A549 (cell line): ENCODE measurements around the gene COL1A1. TPM values are rescaled to one million over a fixed set of nuclear protein-coding genes. Genes with fewer than 3 reads are reported as not detected.
A peak's percentile ranks its signal among the peaks of the same experiment; 100 is the strongest.

ENCODE experiments used
- ATAC-seq, 2 experiments: fragments of 200-7000 bp in 1 of 2; fragments of >200 bp in 1 of 2; cut with Nextera tagmentation in 1 of 2; cut with Tn5 transposase in 1 of 2; 3 replicates each; pipeline versions ENCODE4 v1.8.0 to v1.9.1; 2018 to 2020; ENCODE audit warnings: mild to moderate bottlenecking in 1 of 2, moderate library complexity in 1 of 2
- CTCF ChIA-PET: fragments of 300-600 bp; sonication (Branson Sonifier 250); formaldehyde crosslinking; extraction: SDS; loops from one replicate; lab custom pipeline; 2021; ENCODE audit warnings: antibody characterized with exemption, inconsistent platforms; lab: Yijun Ruan, JAX
- POLR2A ChIA-PET: fragments of 350-600 bp; formaldehyde crosslinking; extraction: SDS; loops from one replicate; lab custom pipeline; 2021; ENCODE audit warnings: antibody characterized with exemption, inconsistent platforms; lab: Yijun Ruan, JAX
- DNase-seq, 2 experiments: peaks; one replicate each; pipeline versions ENCODE4 v3.0.0 to v3.0.0-alpha.2; 2011 to 2016; ENCODE audit warnings: low read depth in 1 of 2, low spot score in 1 of 2
- FAIRE-seq: peaks from 2 replicates; lab custom pipeline; 2011; peaks lifted over from hg19 to GRCh38; lab: Jason Lieb, UNC
- H3K27ac ChIP-seq, 2 experiments: fragments of >200 bp; sonication (Bioruptor Twin); formaldehyde crosslinking; 3 replicates each; pipeline ENCODE4 v1.5.1; 2016 to 2017
- H3K4me1 ChIP-seq: fragments of >200 bp; sonication (Bioruptor Twin); formaldehyde crosslinking; 3 replicates; pipeline ENCODE4 v1.6.1; 2016
- H3K4me2 ChIP-seq: fragments of >200 bp; sonication (Bioruptor Twin); formaldehyde crosslinking; 3 replicates; pipeline ENCODE4 v1.6.1; 2016
- H3K4me3 ChIP-seq: fragments of >200 bp; sonication (Bioruptor Twin); formaldehyde crosslinking; 3 replicates; pipeline ENCODE4 v1.5.1; 2016
- H3K9me3 ChIP-seq: fragments of >200 bp; sonication (Bioruptor Twin); formaldehyde crosslinking; 3 replicates; pipeline ENCODE4 v1.6.1; 2016
- CBX8 ChIP-seq: fragments of 200-600 bp; sonication (generic); IDR thresholded peaks from 2 replicates; pipeline ENCODE4 v1.6.1; 2016
- EHMT2 ChIP-seq: fragments of 200-600 bp; sonication (generic); IDR thresholded peaks from 2 replicates; pipeline ENCODE4 v1.6.1; 2016; ENCODE audit warnings: antibody characterized with exemption, low read depth, mild to moderate bottlenecking, moderate library complexity
- FOSL2 ChIP-seq, 2 experiments: fragments of 450-650 bp in 1 of 2; fragments of >200 bp in 1 of 2; sonication (Bioruptor Twin) in 1 of 2; formaldehyde crosslinking; IDR thresholded peaks; 2 replicates each; pipeline versions ENCODE4 v1.5.0 to v1.6.1; 2016 to 2020; ENCODE audit warnings: mild to moderate bottlenecking in 1 of 2, moderate library complexity in 1 of 2
- GATA3 ChIP-seq: IDR thresholded peaks from 2 replicates; pipeline ENCODE4 v1.6.1; 2012; ENCODE audit warnings: borderline replicate concordance
- JUN ChIP-seq, 2 experiments: fragments of >200 bp; sonication (Bioruptor Twin); formaldehyde crosslinking; IDR thresholded peaks; 2 replicates in 1 of 2; 3 replicates in 1 of 2; pipeline ENCODE4 v1.6.1; 2016 to 2017
- KDM1A ChIP-seq: fragments of 200-600 bp; sonication (generic); IDR thresholded peaks from 2 replicates; pipeline ENCODE4 v1.6.1; 2016; ENCODE audit warnings: low read depth, mild to moderate bottlenecking
- KDM5A ChIP-seq: fragments of 200-600 bp; sonication (generic); IDR thresholded peaks from 2 replicates; pipeline ENCODE4 v1.6.1; 2016; ENCODE audit warnings: antibody characterized with exemption, mild to moderate bottlenecking
- MAZ ChIP-seq: fragments of 150-350 bp; IDR thresholded peaks from 2 replicates; pipeline ENCODE4 v1.6.1; 2014; ENCODE audit warnings: antibody characterized with exemption, low read depth, low read length, borderline replicate concordance
- RAD21 ChIP-seq, 2 experiments: fragments of >200 bp in 1 of 2; sonication (Bioruptor Twin) in 1 of 2; formaldehyde crosslinking in 1 of 2; IDR thresholded peaks in 1 of 2; conservative IDR thresholded peaks in 1 of 2; 2 replicates in 1 of 2; 3 replicates in 1 of 2; pipeline ENCODE4 v1.6.1; 2012 to 2018; ENCODE audit warnings: inconsistent platforms in 1 of 2
- ZNF302 ChIP-seq: fragments of 250-450 bp; sonication (Bioruptor Pico); IDR thresholded peaks from 2 replicates; pipeline ENCODE4 v1.9.0; 2021; ENCODE audit warnings: inconsistent platforms, mild to moderate bottlenecking, moderate library complexity
- whole genome bisulfite sequencing: methylation state at CpG from one replicate; pipeline ENCODE4 v1.1.6; 2017; ENCODE audit errors: missing lambda C conversion rate; 5-methylcytosine and 5-hydroxymethylcytosine counted together
- polyA plus RNA-seq, 4 experiments: library from polyadenylated mRNA; depleted of rRNA in 3 of 4; stranded (reverse); fragments of >200 nt; fragmentation: RNase III in 1 of 4; extraction: RNeasy Plus Mini Kit Qiagen cat#74134 plus additional on column Dnase treatment in 1 of 4; gene quantifications; 2 replicates in 3 of 4; 3 replicates in 1 of 4; pipeline ENCODE4 v1.2.3, GENCODE V29; 2011 to 2017
- TF ChIP-seq, protein P1 (sequence below): IDR thresholded peaks from 2 replicates; pipeline ENCODE4 v1.6.1; 2012
- TF ChIP-seq, protein P2 (sequence below): fragments of 250-450 bp; sonication (Bioruptor Pico); IDR thresholded peaks from 2 replicates; pipeline ENCODE4 v1.5.0; 2020; ENCODE audit warnings: low read depth, mild to moderate bottlenecking, moderate library complexity

COL1A1 gene
- polyA plus RNA-seq, 2 of the 4 experiments (the other 2 are of a cell fraction) = 4.4 to 34.3 TPM

DNA sequence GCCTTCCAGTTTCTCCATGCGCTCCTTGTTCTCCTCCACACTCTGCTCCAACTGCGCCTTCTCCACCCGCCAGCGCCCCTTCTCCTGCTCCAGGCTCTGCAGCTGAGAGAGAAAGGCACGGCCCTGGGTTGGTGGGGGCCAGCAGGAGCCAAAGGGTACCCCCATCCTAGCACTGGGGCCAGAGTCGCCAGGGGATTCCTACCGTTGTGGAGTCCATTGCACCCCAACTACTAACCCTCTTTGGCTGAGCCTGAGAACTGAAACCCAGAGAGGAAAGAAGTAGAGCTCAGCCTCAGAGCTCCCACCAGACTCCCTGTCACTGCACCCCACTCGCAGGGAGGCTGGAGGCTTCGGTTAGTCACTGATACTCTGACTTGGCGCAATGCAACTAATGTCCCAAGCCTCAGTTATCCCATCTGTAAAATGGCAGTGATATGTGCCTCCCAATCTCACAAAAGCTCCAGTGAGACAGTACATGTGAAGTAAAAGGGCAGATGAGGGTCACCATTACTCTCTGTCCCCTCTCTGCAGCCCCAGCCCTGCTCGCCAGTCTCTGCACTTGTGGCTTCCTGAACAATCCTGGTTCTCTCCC lies 65.2 kb downstream of the COL1A1 start:
- FAIRE-seq (no peak), ATAC-seq (no peak)
- CTCF ChIA-PET = interaction anchor here (0.6 to 60.2 kb wide), 13 partner anchors 10 to 256 kb away, joined by 3 to 1356 read pairs (median 6); partner anchors contain the start of genes ITGA3, PDK2, PPP1R9B and SGCA
- 92% methylated on average over 11 of the region's 11 CpGs for WGBS
- H3K4me1 ChIP-seq = peaks cover 40% of the 10 kb centered on the region
- no peak for TF ChIP-seq CBX8
- TF ChIP-seq KDM1A = peak; percentile 76; the same call in 1 of the 2 replicates
- TF ChIP-seq, all 56 proteins: peak for 1
- no peak for DNase-seq
- no peak overlapping the region for H3K27ac ChIP-seq
- H3K4me3 ChIP-seq = no peak overlapping the region
- H3K4me2 ChIP-seq = no peak overlapping the region
- no peaks in the 10 kb centered on the region for H3K9me3 ChIP-seq
- POLR2A ChIA-PET = interaction anchor here (1.0 kb wide), 1 partner anchor 16 kb away, joined by 6 read pairs; no protein-coding TSS in a partner anchor

DNA sequence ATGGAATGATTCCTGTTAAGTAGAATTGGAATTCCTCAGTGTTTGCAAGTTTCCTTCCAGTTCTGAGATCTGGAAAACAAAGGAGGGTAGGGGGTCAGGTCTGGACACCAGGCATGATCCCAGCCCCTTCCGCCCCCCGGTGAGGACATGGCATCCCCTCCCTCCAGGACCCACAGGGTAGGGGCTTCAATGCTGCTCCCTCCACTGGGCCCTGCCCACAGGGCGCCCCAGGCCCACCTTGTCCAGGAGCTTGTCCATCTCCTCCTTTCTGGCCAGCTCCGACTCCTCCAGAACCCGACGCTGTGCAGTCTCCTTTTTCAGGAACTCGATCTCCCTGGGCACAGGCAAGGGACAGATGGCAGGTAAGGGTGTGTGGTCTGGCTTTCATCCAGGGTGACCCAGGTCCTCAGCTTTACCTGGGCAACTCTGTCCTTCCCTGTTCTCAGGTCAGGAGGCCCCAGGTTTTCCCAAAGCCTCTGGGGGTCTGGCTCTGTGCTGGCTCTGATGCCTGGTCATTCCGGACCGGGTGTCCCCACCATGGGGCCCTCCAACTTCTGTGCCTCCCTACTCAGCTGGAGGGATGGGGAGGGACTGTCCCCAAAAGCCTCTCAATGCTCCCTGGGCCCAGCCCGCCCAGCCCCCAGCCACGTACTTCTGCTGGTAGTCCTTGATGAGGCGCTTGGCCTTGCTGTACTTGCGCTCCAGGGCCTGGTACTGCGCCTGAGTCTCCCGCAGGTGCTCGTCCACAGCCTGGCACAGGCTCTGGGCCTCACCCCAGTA lies 65.9 kb downstream of the COL1A1 start:
- no peak for FAIRE-seq

DNA sequence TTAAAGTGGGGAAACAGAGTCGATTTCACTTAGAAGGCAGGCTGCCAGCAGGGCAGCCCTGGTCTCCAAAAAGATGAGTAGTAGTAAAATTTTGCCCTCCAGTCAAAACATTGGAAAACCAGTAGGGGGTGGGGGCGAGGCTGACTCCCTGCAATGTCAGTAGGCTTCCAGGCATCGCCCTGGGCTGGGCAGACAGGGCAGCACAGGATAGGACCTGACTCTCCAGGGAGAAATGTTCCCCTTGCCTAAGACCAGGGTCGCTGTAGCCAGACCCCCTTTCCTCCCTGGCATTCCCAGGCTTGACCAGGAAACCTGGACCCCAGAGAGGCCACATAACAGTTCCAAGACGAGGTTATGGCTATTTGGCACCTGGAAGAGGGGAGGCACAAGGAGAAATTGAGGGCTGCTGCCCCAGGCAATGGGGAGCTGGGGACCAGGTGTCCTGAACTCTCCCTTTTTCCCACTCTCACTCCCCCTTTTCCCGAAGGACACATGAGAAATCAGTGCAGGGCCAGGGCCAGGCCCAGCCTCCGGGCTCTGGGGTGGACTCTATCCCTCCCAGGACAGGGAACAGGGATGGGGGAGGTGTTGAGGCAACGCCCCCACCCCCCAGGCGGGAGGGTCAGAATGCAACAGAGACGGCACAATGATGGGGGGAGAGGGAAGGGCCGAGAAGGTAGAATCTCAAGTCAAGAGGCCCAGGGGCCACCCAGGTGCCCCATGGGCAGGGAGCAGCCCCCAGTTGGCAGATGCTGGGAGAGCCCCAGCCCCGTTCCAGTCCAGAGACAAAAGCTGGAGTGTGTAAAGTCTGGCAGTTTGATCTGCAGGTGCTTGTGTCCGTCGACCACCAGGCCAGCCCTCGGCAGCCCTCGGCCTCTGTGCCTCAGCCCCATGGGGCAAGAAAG lies 67.0 kb downstream of the COL1A1 start:
- Histone ChIP-seq H3K9me3 (no peaks in the 10 kb centered on the region), H3K4me3 (no peak overlapping the region), H3K27ac (peak overlapping the region in 1 of 2 experiments; percentile 66; a peak in 3 of 6 replicates), H3K4me2 (peak overlapping the region; percentile 54), H3K4me1 (peaks cover 50% of the 10 kb centered on the region)
- DNase-seq = no peak
- 47% methylated on average over 12 of the region's 16 CpGs for WGBS
- TF ChIP-seq, protein P1, sequence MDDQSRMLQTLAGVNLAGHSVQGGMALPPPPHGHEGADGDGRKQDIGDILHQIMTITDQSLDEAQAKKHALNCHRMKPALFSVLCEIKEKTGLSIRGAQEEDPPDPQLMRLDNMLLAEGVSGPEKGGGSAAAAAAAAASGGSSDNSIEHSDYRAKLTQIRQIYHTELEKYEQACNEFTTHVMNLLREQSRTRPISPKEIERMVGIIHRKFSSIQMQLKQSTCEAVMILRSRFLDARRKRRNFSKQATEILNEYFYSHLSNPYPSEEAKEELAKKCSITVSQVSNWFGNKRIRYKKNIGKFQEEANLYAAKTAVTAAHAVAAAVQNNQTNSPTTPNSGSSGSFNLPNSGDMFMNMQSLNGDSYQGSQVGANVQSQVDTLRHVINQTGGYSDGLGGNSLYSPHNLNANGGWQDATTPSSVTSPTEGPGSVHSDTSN = no peak
- TF ChIP-seq GATA3 (no peak), KDM5A (no peak), ZNF302 (CRISPR knock-in tag) (no peak), EHMT2 (no peak), RAD21 (conservative IDR thresholded peaks at IDR 0.05 in 1 of 2, IDR thresholded peaks at IDR 0.05 in 1 of 2) (no peak), CBX8 (no peak)
- TF ChIP-seq, protein P2, sequence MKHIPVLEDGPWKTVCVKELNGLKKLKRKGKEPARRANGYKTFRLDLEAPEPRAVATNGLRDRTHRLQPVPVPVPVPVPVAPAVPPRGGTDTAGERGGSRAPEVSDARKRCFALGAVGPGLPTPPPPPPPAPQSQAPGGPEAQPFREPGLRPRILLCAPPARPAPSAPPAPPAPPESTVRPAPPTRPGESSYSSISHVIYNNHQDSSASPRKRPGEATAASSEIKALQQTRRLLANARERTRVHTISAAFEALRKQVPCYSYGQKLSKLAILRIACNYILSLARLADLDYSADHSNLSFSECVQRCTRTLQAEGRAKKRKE (CRISPR knock-in tag) = no peak
- peak; percentile 17 to 36; a peak in 4 of 6 replicates for ATAC-seq
- ChIA-PET POLR2A (interaction anchor here (0.6 to 1.2 kb wide), 2 partner anchors 17 to 296 kb away, joined by 3 read pairs; no protein-coding TSS in a partner anchor), CTCF (interaction anchor here (0.9 to 60.2 kb wide), 8 partner anchors 14 to 163 kb away, joined by 3 to 1356 read pairs (median 18); partner anchors contain the start of genes PDK2, PPP1R9B and SGCA)
- FAIRE-seq = no peak

More for the DNA sequence above, 65.9 kb downstream of the COL1A1 start:
- H3K4me2 ChIP-seq = peak overlapping the region; percentile 54; the same call in 1 of the 3 replicates
- peak overlapping the region in 1 of 2 experiments; percentile 66; a peak in 2 of 6 replicates for H3K27ac ChIP-seq
- no peaks in the 10 kb centered on the region for H3K9me3 ChIP-seq
- TF ChIP-seq, protein P2 (CRISPR knock-in tag) = no peak
- no peak for TF ChIP-seq MAZ
- TF ChIP-seq, protein P1 = no peak
- no peak for TF ChIP-seq FOSL2 (IDR thresholded peaks at IDR 0.05)
- TF ChIP-seq FOSL2 (CRISPR knock-in tag; IDR thresholded peaks at IDR 0.05) = no peak
- no peak for TF ChIP-seq JUN (IDR thresholded peaks at IDR 0.05)
- no peak overlapping the region for H3K4me3 ChIP-seq
- H3K4me1 ChIP-seq = peaks cover 44% of the 10 kb centered on the region
- CTCF ChIA-PET = interaction anchor here (0.9 to 60.2 kb wide), 11 partner anchors 9 to 162 kb away, joined by 3 to 1356 read pairs (median 6); partner anchors contain the start of genes PDK2, PPP1R9B and SGCA
- WGBS = 85% methylated on average over 16 of the region's 16 CpGs
- DNase-seq (no peak), ATAC-seq (no peak)
- POLR2A ChIA-PET = interaction anchor here (1.0 to 1.2 kb wide), 2 partner anchors 16 kb away, joined by 3 to 6 read pairs; no protein-coding TSS in a partner anchor
